Lower leg skin (tissue), 3 donors: ENCODE results near the gene LRRC43.

Source experiments
- POLR2A ChIP-seq, 2 donors: fragments of 450-650 bp; IDR thresholded peaks; one replicate each; pipeline ENCODE4 v1.6.1; 2016 to 2017; ENCODE audit warnings: antibody characterized with exemption in 2 of 2, mild to moderate bottlenecking in 1 of 2, moderate library complexity in 1 of 2
- TF ChIP-seq, protein P1 (sequence below), 3 donors: fragments of 450-650 bp; IDR thresholded peaks; one replicate each; pipeline ENCODE4 v1.5.1; 2016; ENCODE audit warnings: antibody characterized with exemption in 3 of 3, mild to moderate bottlenecking in 3 of 3, moderate library complexity in 2 of 3

GRCh38 chr12:122238861-122239260 is 55.9 kb downstream of the LRRC43 start:
- TF ChIP-seq, protein P1, sequence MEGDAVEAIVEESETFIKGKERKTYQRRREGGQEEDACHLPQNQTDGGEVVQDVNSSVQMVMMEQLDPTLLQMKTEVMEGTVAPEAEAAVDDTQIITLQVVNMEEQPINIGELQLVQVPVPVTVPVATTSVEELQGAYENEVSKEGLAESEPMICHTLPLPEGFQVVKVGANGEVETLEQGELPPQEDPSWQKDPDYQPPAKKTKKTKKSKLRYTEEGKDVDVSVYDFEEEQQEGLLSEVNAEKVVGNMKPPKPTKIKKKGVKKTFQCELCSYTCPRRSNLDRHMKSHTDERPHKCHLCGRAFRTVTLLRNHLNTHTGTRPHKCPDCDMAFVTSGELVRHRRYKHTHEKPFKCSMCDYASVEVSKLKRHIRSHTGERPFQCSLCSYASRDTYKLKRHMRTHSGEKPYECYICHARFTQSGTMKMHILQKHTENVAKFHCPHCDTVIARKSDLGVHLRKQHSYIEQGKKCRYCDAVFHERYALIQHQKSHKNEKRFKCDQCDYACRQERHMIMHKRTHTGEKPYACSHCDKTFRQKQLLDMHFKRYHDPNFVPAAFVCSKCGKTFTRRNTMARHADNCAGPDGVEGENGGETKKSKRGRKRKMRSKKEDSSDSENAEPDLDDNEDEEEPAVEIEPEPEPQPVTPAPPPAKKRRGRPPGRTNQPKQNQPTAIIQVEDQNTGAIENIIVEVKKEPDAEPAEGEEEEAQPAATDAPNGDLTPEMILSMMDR (IDR thresholded peaks at IDR 0.05): no peak
- no peak for TF ChIP-seq POLR2A (IDR thresholded peaks at IDR 0.05)
